T-helper 9 cell (primary cell): ENCODE data around the gene HCST.
"Not testable (repeated sequence)": the region's sequence is repeated elsewhere in the genome, so short reads cannot be mapped to it uniquely, and the experiment has no call there.

Experiments used
- DNase-seq: peaks from one replicate; pipeline ENCODE4 v3.0.0-alpha.2; 2020

The HCST gene

DNA sequence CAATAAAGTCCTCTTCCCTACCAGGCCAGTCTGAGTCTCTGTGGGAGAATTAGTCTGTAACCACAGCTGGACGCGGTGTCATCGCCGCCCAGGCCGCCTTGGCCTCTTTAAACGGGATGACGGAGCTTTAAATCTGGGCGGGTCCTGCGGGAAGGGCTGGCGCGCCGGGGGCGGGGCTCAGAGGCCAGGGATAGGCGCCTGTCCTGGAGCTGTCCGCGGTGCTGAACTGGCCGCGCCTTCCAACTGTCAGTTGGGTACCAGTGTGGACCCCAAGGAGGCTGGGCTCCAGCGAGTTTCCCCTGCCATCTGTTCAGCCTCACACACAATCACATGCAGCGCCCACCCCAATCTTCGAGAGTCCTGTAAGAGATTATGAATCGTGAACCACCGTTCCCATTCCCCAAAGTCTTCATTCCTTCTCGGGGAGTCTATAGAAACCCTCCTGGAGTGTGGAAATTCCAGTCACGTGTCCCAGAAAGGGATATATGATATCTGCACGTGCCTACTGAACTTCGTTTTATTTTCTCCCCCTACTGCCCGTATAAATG is 22.5 kb upstream of the HCST start:
- DNase-seq = peak; percentile 69

DNA sequence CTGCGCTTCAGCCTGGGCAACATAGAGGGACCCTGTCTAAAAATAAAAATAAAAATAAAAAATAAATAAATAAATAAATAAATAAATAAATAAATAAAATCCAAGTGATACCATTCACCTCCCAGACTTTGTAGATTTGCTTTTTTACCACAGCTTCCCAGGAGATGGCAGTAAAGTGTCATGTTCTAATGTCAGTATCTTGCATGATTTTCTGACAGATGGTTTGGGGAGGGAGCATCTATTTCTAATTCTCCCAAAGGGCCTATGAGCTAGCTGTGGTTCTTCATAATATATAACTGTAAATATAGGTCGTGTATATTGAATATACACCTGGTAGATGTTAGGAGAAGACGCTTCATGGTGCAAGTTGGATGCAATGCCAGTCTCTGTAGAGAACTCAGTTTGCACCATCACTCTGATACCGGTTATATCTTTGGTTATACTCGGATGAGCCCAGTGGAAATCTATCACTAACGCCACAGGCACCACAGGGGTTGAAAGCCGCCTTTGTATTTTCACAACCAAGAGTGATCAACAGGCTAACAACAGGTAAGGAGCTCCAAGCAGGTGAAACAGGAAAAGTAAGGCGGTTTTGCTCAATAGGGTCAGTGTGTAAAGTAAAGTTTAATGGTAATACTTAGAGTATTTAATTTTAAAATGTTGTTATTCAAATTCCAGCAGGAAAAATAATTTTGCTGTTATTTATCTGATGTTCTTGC is 20.1 kb upstream of the HCST start:
- no peak for DNase-seq

DNA sequence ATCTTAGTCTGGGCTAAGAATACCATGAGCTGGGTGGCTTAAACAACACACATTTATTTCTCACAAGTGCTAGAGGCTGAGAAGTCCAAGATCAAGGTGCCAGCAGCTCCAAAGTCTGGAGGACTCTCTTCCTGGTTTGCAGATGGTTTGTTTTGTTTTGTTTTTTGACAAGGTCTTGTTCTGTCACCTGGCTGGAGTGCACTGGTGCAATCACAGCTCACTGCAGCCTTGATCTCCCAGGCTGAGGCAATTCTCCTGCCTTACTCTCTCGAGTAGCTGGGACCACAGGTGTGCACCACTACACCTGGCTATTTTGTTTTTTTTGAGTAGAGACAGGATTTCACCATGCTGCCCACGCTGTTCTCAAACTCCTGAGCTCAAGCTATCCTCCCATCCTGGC is 18.4 kb upstream of the HCST start:
- DNase-seq = no peak

DNA sequence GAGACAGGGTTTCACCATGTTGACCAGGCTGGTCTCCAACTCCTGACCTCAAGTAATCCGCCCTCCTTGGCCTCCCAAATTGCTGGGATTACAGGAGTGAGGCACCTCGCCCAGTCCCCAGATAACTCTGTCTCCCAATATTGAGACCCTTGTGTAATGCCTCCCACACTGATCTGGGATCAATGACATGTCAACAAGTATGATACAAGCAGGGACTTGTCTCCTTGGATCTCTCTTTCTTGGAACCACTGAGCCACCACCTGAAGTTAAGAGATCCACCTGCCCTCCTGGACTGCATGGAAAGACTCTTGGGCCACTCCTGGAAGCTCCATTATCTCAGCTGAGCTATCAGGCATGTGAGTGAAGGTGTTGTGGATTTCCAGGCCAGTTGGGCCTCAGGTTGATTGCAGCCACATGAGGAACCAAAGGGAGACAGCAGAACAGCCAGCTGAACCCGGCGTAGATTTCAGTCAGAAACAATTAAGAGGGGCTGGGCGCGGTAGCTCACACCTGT is 17.0 kb upstream of the HCST start:
- no peak for DNase-seq

DNA sequence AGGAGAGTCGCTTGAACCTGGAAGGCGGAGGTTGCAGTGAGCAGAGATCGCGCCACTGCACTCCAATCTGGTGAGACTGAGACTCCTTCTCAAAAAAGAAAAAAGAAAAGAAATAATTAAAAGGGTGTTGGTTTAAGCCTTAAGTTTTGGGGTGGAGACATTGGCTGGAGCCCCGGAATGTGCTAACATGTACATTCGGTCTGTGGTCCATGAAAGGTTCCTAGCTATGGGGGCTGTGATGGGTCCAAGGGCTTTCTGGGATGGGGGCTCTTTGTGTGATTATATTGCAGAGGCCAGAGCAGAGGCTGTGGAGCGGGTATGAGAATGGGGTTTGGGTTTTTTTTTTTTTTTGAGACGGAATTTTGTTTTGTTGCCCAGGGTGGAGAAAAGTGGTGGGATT is 16.4 kb upstream of the HCST start:
- no peak for DNase-seq

DNA sequence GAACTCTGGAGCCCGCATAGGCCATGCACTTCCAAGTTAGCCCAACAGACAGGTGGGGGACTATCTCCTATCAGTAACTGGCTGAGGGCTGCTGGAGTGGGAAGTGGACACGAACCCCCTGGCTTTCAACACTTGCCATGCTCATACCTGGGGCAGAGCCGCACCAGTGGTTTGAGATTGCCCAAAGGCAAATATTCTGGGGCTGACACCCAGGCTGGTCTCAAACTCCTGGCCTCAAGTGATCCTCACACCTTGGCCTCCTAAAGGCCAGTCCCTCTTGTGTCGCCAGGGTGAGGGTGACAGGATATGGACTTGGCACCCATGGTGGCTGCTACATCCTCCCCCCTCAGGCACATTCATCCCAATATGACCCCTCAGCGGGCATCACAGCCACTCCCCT is 15.1 kb upstream of the HCST start:
- DNase-seq = no peak

DNA sequence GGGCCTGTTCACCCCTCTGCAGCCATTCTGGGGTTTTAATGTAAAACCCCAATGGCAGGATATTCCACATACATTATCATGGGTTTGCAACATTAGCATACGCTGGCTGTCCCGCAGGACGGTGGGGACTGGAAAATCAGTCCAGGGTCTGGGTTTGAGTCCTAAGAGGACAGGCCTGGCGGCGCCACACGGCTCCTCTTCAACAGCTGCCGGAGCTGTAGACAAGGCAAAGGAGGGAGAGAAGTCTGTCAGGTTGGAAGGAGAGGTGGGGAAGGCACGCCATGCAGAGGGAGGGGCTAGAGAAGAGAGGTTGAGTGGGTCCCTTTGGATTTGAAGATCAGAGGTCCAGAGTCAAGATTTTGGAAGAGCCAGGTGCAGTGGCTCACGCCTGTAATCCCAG is 13.9 kb upstream of the HCST start:
- no peak for DNase-seq

DNA sequence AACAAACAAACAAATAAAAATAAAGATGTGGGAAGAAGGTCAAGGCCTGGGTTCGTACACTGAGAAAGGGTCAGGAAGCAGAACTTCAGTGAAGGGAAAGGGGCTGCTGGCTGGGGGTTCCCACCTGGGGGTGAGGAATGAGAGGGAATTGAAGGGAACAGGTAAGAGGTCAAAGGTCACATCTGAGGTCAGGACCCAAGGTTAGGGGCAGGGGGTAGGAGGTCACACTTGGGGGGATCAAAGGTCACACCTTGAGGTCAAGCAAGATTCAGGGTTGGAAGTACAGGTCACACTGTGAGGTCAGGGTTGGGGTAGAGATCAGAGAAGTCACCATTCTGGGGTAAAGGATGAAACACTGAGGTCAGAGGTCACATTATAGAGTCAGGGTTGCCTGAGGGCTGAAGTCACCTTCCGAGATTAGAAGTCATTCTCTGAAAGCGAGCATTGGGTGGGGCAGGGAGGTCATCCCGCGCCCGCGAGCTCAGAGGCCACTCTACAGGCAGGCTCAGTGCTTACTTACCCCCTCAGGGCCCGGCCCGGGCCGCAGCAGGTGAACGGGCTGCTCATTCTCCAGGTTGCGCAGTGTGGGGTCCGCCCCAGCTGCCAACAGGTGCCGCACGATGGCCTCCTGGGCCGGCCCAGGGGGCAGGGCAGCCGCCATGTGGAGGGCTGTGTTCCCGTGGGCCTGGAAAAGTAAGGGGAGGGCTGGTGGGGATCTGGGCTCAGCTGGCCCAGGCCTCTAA is 12.8 kb upstream of the HCST start:
- no peak for DNase-seq

DNA sequence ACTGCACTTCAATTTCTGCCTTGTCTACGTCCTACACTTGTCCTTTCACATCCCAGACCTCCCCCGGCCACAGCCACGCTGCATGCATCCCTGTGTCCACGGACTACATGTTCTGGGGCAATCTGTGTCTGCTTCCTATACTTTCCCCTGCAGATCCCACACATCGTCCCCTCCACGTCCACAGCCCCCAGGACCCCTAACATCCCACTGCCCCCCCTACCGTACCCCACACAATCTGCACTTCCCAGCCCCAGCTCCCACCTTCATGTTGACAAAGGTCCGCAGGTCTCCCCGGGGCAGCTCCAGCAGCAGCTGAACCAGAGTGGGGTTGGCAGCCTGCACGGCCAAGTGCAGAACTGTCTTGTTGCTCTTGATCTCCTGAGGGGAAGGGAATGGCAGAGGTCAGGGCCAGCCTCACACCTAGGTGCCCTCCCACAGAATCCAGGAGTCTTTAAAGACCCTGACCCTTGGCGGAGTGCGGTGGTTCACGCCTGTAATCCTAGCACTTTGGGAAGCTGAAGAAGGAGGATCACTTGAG is 12.1 kb upstream of the HCST start:
- no peak for DNase-seq

DNA sequence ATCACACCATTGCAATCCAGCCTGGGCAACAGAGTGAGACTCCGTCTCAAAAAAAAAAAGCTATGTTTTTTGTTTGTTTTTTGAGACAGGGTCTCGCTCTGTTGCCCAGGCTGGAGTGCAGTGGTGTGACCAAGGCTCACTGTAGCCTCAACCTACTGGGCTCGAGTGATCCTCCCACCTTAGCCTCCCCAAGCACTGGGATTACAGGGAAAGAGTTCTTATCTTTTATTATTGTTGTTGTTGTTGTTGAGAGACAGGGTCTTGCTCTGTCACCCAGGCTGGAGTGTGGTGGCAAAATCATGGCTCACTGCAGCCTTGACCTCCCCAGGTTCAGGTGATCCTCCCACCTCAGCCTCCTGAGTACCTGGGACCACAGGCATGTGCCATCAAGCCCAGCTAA is 10.5 kb upstream of the HCST start:
- not testable (repeated sequence) for DNase-seq

DNA sequence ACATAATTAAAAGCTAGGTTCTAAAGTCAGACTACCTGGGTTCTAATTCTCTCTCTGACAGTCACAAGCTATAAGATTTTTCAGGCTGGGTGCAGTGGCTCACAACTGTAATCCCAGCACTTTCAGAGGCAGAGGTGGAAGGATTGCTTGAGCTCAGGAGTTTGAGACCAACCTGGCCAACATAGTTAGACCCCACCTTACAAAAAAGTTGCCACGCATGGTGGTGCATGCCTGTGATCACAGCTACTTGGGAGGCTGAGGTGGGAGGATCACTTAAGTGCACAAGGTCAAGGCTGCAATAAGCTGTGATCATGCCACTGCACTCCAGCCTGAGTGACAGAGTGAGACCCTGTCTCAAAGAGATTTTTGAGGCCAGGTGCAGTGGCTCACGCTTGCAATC is 8.0 kb upstream of the HCST start:
- no peak for DNase-seq

DNA sequence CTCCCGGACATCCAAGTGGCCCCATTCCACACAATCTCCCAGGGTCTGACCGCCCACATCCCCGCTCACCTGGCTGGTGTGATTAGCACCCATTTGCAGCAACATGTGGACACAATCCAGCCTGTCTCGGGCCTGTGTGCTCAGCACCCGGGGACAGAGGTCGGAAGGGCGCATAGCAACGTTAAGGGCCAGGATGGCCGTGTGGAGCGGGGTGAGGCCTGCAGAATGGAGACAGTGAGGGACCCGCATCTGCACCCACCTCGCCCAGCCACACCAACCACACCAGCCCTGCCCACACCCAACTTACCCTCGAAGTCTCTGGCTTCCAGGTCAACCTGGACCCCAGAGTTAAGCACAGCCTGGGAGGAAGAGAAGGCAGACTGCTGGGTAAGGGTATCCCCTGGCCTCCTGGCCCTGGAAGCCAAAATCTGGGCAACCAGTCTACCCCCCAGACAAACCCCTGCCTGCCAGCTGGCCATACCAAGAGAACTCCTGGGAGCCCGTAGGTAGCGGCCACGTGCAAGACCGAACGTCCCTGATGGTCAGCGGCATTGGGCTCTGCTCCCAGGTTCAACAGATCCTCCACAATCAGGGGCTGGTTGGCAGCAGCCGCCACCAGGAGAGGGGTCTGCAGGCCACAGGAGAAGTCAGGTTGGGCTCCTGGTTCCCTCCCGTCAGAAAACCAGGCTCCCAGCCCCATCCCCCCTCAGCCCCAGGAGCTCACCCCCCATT is 6.3 kb upstream of the HCST start:
- no peak for DNase-seq

DNA sequence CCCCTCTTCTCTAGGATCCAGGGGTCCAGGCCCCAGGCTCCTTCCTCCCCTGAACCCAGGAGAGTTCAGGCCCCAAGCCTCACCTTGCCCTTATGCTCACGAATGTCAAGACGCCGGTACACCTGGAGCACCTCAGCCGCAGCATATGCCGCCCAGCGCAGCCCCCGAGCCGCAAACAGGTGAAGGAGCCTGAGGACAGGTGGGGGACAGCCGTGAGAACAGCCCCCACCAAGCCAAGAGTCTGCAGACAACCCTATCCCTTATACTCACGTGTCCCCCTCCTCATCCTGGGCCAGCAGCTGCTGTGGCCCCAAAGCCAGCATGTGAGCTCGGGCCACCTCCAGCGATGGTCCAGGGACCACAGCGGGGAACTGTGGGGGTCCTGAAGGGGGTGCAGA is 5.7 kb upstream of the HCST start:
- DNase-seq = no peak

DNA sequence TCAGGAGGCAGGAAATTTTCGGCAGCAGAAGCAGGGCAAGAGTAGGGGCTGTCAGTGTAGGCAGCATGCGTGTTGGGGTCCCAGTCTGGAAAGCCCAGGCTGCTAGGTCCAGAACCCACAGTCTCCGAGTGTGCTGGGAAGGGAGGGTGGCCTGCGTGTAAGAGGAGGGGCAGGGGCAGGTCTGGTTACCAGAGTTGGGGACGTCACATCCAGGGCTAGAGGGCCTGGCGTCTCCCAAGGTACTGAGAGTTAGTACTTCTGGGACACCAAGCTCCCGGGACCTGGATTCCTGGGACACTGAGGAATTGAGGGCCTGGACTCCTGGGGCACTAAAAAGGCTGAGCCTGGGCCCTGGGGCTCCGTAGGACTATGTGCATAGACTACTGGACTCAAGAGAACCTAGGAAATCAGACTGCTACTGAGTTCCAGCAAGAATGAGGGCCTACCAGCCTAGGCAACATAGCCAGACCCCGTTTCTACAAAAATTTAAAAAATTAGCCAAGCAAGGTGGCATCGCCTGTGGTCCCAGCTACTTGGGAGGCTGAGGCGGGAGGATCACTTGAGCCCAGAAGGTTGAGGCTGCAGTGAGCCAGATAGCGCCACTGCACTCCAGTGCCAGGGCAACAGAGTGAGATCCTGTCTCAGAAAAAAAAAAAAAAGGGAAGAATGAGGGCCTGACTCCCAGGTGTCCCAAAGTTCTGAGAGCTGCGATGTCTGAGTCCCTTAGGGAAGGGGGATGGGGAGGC is 4.5 kb upstream of the HCST start:
- DNase-seq = no peak

DNA sequence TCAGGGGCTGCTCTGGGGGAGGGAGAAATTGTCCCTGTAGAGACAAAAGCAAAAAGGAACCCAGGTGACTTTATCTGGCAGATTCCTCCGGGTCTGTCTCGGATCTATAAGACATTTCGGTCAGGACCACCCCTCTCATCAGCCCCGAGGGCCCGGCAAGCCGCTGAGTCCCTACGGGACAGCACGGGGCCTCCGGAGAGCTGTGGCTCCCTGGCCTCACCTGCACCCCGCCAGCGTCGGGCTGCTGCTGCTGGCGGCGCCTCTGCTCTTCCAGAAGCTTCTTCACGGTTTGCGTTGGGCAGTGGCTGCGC is 3.9 kb upstream of the HCST start:
- DNase-seq = no peak

DNA sequence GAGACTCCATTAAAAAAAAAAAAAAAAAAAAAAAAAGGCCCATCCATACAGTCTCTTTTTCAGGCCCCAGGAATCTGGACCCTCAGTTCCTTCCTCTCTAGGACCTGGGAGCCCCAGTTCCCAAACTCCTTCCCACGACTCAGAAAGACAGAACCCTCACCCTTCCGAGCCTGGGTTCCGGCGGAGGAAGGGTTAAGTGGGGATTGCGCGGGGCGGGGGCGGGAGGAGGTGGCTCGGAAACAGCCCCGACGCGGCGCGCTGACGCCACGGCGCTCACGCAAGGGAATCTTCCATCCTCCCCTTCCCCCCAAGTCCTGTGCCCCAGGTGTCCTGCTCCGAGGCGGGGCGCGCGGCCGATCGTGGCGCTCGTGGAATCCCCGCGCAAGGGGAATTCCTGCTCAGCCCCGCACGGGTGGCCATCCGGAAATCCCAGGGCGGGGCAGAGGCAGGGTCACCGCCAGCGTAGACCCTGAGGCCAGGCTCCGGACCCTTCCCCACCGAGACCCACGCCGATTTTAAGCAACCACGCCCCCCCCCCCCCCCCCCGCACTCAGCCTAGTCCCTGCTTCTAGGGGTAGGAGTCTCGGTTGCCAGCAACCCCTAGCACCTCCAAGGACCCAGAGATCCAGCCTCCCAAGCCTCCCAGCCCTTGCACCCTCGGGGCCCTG is 2.6 kb upstream of the HCST start:
- DNase-seq = peak; percentile 83

DNA sequence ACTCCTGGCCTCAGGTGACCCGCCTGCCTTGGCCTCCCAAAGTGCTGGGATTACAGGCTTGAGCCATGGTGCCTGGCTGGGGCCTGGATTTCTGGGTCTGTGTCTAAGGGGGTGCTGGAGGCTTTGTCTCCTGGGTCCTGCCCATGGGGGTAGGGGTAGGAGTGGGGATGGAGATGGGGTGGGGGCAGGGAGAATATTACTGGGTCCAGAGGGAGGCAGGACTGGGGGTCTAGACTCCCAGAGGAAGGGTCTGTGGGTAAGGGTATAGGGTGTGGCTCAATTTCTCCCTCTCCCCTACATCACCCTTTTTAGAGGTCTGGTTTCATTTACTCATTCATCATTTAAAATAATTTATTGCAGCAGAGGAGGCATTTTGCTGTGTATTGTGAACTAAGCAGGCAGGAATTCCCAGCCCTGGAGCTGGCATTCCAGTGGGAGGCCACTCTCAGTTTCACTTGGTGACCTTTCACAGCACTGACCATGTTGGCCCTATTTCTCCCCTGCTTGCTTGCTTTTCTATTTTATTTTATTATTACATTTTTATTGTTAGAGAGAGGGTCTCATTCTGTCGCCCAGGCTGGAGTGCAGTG is 1.2 kb upstream of the HCST start:
- DNase-seq = no peak

DNA sequence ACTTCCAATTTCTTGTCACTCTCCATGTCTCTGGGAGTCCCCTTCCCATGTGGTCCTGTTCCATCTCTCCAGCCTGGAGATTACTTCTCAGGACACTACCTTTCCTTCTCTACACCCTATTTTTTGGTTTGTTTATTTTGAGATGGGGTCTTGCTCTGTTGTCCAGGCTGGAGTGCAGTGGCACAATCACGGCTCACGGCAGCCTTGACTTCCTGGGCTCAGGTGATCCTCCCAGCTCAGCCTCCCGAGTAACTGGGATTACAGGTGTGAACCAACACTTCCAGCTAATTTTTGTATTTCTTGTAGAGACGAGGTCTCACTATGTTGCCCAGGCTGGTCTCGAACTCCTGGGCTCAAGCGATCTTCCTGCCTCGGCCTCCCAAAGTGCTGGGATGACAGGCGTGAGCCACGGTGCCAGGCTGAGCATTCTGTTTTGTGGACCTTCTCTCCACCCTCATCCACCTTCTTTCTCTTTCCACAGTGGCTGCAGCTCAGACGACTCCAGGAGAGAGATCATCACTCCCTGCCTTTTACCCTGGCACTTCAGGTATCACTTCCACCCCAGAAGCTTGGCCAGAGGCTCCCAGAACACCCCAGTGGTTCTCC is 644 bp downstream of the HCST start:
- no peak for DNase-seq

DNA sequence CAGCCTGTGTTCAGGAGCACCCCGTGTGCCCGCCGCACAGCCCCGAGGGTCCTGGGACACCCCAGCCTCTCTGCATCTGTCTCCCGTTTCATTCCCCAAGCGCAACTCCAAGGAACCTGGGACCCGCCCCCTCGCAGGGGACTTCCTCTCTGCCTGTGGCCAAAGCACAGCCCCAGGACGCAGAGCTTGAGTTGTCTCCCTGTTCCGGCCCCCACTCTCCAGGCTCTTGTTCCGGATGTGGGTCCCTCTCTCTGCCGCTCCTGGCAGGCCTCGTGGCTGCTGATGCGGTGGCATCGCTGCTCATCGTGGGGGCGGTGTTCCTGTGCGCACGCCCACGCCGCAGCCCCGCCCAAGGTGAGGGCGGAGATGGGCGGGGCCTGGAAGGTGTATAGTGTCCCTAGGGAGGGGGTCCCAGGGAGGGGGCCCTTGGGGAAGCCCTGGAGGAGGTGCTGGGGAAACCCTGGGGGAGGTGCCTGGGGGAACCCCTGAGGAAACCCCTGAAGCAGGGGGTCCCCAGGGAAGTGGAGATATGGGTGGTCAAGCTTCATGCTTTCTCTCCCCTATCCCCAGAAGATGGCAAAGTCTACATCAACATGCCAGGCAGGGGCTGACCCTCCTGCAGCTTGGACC is 1.3 kb downstream of the HCST start:
- peak; percentile 79 for DNase-seq

DNA sequence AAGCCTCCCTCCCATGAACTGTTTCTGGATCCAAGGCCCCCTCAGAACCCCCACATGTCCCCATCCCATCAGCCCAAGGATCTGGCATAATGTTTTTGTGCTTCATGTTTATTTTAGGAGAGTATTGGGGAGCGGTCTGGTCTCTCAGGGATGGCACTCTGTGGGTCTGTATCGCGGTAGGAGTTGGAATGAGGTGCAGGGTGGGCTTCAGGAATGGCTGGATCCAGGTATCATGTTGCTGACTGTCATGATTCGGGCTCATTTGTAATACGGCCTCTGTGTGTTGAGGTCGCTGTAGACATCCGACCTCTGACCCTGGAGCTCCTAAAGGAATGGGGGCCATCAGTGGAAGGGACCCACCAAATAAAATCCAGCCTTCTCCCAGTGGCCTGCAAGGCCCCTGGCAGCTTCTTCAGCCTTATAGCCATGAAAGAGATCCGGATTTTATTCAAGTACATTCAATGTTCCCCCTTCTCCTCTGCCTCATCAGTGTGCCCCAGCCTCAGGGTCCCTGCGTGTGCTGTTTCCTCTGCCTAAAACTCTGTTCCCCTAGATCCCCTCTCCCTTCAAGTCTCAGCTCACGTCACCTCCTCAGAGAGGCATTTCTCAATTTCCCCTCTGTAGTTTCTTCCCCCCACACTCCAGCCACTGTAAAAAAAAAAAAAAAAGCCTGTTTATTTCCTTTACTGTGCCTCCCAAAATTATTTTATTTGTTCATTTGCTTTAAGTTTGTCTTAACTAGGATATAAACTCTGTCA is 2.2 kb downstream of the HCST start:
- DNase-seq = no peak
